DOHH2 (cell line): ENCODE measurements around the gene SLBP.

ENCODE experiments used
- CTCF ChIP-seq: fragments of 200-600 bp; sonication (generic); IDR thresholded peaks from one replicate; pipeline ENCODE4 v1.5.1; 2014; ENCODE audit warnings: antibody characterized with exemption, mild to moderate bottlenecking, low read depth, low read length; ENCODE audit not compliant: poor library complexity, severe bottlenecking
- EZH2phosphoT487 ChIP-seq: fragments of 200-600 bp; sonication (generic); IDR thresholded peaks from 2 replicates; pipeline ENCODE4 v1.6.1; 2017; ENCODE audit warnings: borderline replicate concordance, mild to moderate bottlenecking, antibody characterized with exemption, low read length, moderate library complexity, mixed read lengths

- TF ChIP-seq EZH2phosphoT487 (no peak), CTCF (no peak)
Measured at GRCh38 chr4:1652088-1652487, 60.0 kb downstream of the SLBP start.
